ENCODE measurements around the gene DIS3L2. TPM values are rescaled to one million over a fixed set of nuclear protein-coding genes. Genes with fewer than 3 reads are reported as not detected.

DIS3L2 gene
- total RNA-seq, 3 donors from 2014 or later, result 28.5 to 43.0 (median 42.5) TPM

DNA sequence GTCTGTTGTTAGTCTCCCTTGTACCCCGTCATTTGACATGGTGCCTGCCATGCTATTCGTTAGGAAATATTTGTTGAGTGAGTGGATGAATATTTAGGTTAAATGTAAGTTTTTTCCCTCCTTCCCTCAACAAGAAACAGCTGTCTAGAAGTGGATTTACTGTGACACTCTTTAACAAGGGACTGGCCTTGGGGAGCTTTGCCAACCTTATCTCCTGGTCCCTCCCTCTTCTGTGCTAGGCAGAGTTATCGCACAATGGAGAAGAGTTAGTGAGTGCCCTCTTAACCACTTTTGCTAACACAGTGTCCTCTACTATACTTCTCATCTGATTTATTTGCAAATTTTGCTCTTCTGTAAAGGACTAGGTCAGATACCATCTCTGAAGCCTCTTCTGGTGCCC, 61.2 kb downstream of the DIS3L2 start:
- Histone ChIP-seq H3K4me1 (ENCODE audit: low read depth) (no peaks in the 10 kb centered on the region), H3K9me3 (no peaks in the 10 kb centered on the region), H3K4me3 (no peak overlapping the region), H3K36me3 (ENCODE audit: low read depth) (no peaks in the 10 kb centered on the region)
- DNase-seq (peak in 1 of 3 donors; percentile 41), ATAC-seq (peak; percentile 55)
- TF ChIP-seq, protein P1, sequence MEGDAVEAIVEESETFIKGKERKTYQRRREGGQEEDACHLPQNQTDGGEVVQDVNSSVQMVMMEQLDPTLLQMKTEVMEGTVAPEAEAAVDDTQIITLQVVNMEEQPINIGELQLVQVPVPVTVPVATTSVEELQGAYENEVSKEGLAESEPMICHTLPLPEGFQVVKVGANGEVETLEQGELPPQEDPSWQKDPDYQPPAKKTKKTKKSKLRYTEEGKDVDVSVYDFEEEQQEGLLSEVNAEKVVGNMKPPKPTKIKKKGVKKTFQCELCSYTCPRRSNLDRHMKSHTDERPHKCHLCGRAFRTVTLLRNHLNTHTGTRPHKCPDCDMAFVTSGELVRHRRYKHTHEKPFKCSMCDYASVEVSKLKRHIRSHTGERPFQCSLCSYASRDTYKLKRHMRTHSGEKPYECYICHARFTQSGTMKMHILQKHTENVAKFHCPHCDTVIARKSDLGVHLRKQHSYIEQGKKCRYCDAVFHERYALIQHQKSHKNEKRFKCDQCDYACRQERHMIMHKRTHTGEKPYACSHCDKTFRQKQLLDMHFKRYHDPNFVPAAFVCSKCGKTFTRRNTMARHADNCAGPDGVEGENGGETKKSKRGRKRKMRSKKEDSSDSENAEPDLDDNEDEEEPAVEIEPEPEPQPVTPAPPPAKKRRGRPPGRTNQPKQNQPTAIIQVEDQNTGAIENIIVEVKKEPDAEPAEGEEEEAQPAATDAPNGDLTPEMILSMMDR (IDR thresholded peaks at IDR 0.05), result no peak
- intact Hi-C loops (cut with DNase I, micrococcal nuclease), result no loop called here

DNA sequence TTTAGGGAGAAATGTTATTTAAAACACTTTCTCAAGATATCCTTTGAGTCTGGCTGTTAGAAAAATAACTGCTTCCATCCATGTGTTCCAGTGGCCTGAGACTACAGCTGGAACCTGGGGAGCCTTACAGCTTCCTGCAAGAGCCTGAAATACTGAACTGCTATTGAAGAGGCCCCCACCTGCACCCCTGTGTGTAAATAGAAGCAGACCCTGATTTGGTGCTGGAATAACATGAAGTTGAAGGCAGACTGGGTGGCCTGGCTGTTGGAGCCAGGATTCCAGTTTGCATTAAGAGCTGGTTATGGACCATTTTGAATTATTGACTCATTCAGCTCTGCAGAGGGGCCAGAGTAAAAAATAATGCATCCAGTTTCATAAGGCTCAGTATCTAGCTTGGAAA, 61.9 kb downstream of the DIS3L2 start:
- Histone ChIP-seq H3K9me3 (no peaks in the 10 kb centered on the region), H3K36me3 (ENCODE audit: low read depth) (no peaks in the 10 kb centered on the region), H3K4me1 (ENCODE audit: low read depth) (no peaks in the 10 kb centered on the region), H3K4me3 (no peak overlapping the region)
- intact Hi-C loops (cut with DNase I, micrococcal nuclease), result no loop called here
- TF ChIP-seq, protein P1 (IDR thresholded peaks at IDR 0.05), result no peak
- DNase-seq (no peak), ATAC-seq (no peak)

DNA sequence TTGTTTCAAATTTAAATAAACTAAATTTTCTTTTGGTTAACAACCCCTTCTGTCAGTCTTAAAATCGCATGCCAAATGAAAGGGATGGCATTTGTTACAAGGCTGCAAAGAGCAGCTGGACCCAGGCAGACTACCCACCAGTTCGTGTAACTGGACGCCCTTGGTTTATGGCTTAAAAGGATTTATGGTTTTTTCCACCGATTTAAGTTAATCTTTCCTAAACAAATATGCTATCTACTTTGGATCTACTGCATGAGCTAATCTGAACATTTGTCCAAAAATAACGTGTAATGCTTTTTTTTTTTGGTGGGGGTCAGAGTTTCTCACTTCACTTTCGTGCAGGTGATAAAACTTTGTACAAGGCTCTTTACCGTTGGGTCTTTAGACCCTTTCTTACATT, 62.9 kb downstream of the DIS3L2 start:
- DNase-seq, result no peak
- intact Hi-C loops (cut with DNase I, micrococcal nuclease), result no loop called here
- Histone ChIP-seq H3K4me3 (no peak overlapping the region), H3K36me3 (ENCODE audit: low read depth) (no peaks in the 10 kb centered on the region), H3K4me1 (ENCODE audit: low read depth) (no peaks in the 10 kb centered on the region), H3K9me3 (no peaks in the 10 kb centered on the region)
- TF ChIP-seq, protein P1 (IDR thresholded peaks at IDR 0.05), result no peak
- ATAC-seq, result no peak

DNA sequence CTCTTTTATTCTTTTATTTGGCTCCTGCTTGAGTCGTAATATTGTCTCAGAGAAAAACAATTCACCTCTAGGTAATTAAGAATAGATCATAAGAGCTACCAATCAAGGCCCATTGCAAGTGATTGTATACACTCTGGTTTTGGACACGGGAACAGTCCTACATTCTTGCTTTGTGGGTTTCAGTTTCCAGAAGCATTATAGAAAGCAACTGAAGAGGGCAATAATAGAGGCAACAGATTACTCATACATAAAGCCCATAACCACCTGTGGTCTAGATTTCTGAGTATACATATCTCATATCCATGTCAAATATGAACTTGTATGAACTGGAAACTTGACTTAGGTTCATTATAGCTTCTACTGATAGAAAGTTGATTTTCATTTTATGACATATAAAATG, 65.4 kb downstream of the DIS3L2 start:
- TF ChIP-seq, protein P1 (IDR thresholded peaks at IDR 0.05), result no peak

DNA sequence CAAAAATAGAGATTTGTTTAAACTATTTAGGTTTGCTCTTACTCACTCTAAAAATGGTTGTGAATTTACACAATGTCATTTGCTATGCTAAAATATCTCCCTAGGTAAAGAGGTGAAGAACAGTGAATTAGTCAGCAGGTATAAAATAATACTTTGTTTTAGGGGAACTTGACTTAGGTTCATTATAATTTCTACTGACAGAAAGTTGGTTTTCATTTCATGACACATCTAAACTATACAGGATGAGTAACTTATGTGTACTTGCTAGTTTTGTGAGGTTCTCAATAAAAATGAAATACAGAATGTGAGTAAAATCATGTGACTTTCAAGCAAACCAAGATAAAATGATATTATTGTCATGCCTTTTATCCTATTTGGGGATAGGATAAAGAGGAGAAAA, 66.0 kb downstream of the DIS3L2 start:
- intact Hi-C loops (cut with DNase I, micrococcal nuclease), result no loop called here
- no peaks in the 10 kb centered on the region for H3K36me3 ChIP-seq (ENCODE audit: low read depth)

More for the DNA sequence above, 65.4 kb downstream of the DIS3L2 start:
- no peak for DNase-seq
- no peaks in the 10 kb centered on the region for H3K4me1 ChIP-seq (ENCODE audit: low read depth)
- H3K9me3 ChIP-seq, result no peaks in the 10 kb centered on the region
- H3K4me3 ChIP-seq, result no peak overlapping the region
- no peak for ATAC-seq
- intact Hi-C loops (cut with DNase I, micrococcal nuclease), result no loop called here
- no peaks in the 10 kb centered on the region for H3K36me3 ChIP-seq (ENCODE audit: low read depth)

More for the DNA sequence above, 66.0 kb downstream of the DIS3L2 start:
- no peaks in the 10 kb centered on the region for H3K9me3 ChIP-seq
- no peak overlapping the region for H3K4me3 ChIP-seq
- H3K4me1 ChIP-seq (ENCODE audit: low read depth), result no peaks in the 10 kb centered on the region
- TF ChIP-seq, protein P1 (IDR thresholded peaks at IDR 0.05), result no peak
- no peak for DNase-seq
- ATAC-seq, result no peak

Data from mucosa of descending colon (tissue), 3 donors.